GM12878 (cell line): ENCODE results near the gene GJD3. TPM values are rescaled to one million over a fixed set of nuclear protein-coding genes. Genes with fewer than 3 reads are reported as not detected.
A peak's percentile ranks its signal among the peaks of the same experiment; 100 is the strongest.

Experiments
- EP300 ChIP-seq, 2 experiments: fragments of 150-350 bp in 1 of 2; IDR thresholded peaks; 2 replicates each; pipeline ENCODE4 v1.6.1; 2011 to 2012; ENCODE audit warnings: low read depth in 2 of 2, low read length in 2 of 2, borderline replicate concordance in 1 of 2, improper control_type of control experiment in 1 of 2, inconsistent platforms in 1 of 2; ENCODE audit not compliant: control insufficient read depth in 1 of 2
- HCFC1 ChIP-seq: fragments of 150-350 bp; IDR thresholded peaks from 2 replicates; pipeline ENCODE4 v1.6.1; 2014; ENCODE audit warnings: low read length
- HDAC2 ChIP-seq: fragments of 200-600 bp; sonication (generic); IDR thresholded peaks from 2 replicates; pipeline ENCODE4 v1.6.1; 2017
- HDGF ChIP-seq: fragments of 450-650 bp; IDR thresholded peaks from 2 replicates; pipeline ENCODE4 v1.6.1; 2016; ENCODE audit warnings: antibody characterized with exemption
- HSF1 ChIP-seq: fragments of 150-350 bp; IDR thresholded peaks from 2 replicates; pipeline ENCODE4 v1.6.1; 2014; ENCODE audit warnings: mild to moderate bottlenecking, low read depth, low read length
- MTA2 ChIP-seq: fragments of 450-650 bp; IDR thresholded peaks from 2 replicates; pipeline ENCODE4 v1.6.1; 2016; ENCODE audit warnings: low read depth, mild to moderate bottlenecking, moderate library complexity
- POU2F2 ChIP-seq: IDR thresholded peaks from 3 replicates; pipeline ENCODE4 v1.6.1; 2011; ENCODE audit warnings: low read depth, mild to moderate bottlenecking, low read length, borderline replicate concordance
- RAD21 ChIP-seq: IDR thresholded peaks from 2 replicates; pipeline ENCODE4 v1.6.1; 2011; ENCODE audit warnings: mild to moderate bottlenecking, low read depth, low read length, moderate library complexity; ENCODE audit not compliant: insufficient read depth
- SMARCA5 ChIP-seq: fragments of 450-650 bp; IDR thresholded peaks from 2 replicates; pipeline ENCODE4 v1.6.1; 2017; ENCODE audit warnings: mild to moderate bottlenecking
- SMC3 ChIP-seq: IDR thresholded peaks from 2 replicates; pipeline ENCODE4 v1.6.1; 2011; ENCODE audit warnings: low read length, improper control_type of control experiment, borderline replicate concordance
- SPI1 ChIP-seq: IDR thresholded peaks from 2 replicates; pipeline ENCODE4 v1.6.1; 2011; ENCODE audit warnings: low read depth, mild to moderate bottlenecking, low read length, moderate library complexity, borderline replicate concordance; ENCODE audit not compliant: insufficient read depth
- SUZ12 ChIP-seq: fragments of 200-600 bp; sonication (generic); IDR thresholded peaks from one replicate; pipeline ENCODE4 v1.6.1; 2018; ENCODE audit warnings: antibody characterized with exemption, mild to moderate bottlenecking; ENCODE audit not compliant: unreplicated experiment
- ZNF207 ChIP-seq: fragments of 450-650 bp; IDR thresholded peaks from 2 replicates; pipeline ENCODE4 v1.6.1; 2014; ENCODE audit warnings: antibody characterized with exemption, mild to moderate bottlenecking, borderline replicate concordance
- ZNF274 ChIP-seq: IDR thresholded peaks from one replicate; pipeline ENCODE4 v1.8.0; 2011; ENCODE audit not compliant: insufficient read length, insufficient read depth
- polyA plus RNA-seq, 11 experiments: library from polyadenylated mRNA; depleted of rRNA in 4 of 11; unstranded in 6 of 11; stranded (reverse) in 5 of 11; fragments of >200 nt; fragmentation: Nextera tagmentation in 4 of 11; fragmentation: Illumina TruSeq in 1 of 11; extraction: Ambion mirVana in 4 of 11; extraction: Trizol in 1 of 11; gene quantifications; 1 replicate in 1 of 11; 2 replicates in 10 of 11; pipeline versions ENCODE4 v1.2.1 to v1.2.3, GENCODE V29; 2011 to 2016; ENCODE audit warnings: inconsistent platforms in 2 of 11, missing spikeins in 2 of 11, low read depth in 1 of 11
- total RNA-seq, 4 experiments: library from RNA; depleted of rRNA in 3 of 4; stranded (reverse); fragments of >200 nt in 3 of 4; fragmentation: Illumina TruSeq in 1 of 4; extraction: Trizol in 1 of 4; gene quantifications; 2 replicates each; pipeline versions ENCODE4 v1.2.1 to v1.2.3, GENCODE V29; 2013 to 2021
- TF ChIP-seq, protein P1 (sequence below): fragments of 450-650 bp; IDR thresholded peaks from 2 replicates; pipeline ENCODE4 v1.6.1; 2018; ENCODE audit warnings: mild to moderate bottlenecking, low read depth, moderate library complexity; ENCODE audit not compliant: partially characterized antibody
- TF ChIP-seq, protein P2 (sequence below): fragments of 450-650 bp; conservative IDR thresholded peaks from 2 replicates; pipeline ENCODE4 v1.6.1; 2017; ENCODE audit warnings: mild to moderate bottlenecking, moderate library complexity
- TF ChIP-seq, protein P3 (sequence below): IDR thresholded peaks from 2 replicates; pipeline ENCODE4 v1.6.1; 2012; ENCODE audit warnings: low read depth, low read length, improper control_type of control experiment
- TF ChIP-seq, protein P4 (sequence below): fragments of 450-650 bp; IDR thresholded peaks from 2 replicates; pipeline ENCODE4 v1.6.1; 2016; ENCODE audit warnings: mild to moderate bottlenecking

The GJD3 gene
- total and polyA plus RNA-seq, 10 of the 15 experiments (the other 5 are each of a cell fraction or from before 2014, with no cell fraction given) = 1.6 TPM; not detected in 9

- TF ChIP-seq, protein P1, sequence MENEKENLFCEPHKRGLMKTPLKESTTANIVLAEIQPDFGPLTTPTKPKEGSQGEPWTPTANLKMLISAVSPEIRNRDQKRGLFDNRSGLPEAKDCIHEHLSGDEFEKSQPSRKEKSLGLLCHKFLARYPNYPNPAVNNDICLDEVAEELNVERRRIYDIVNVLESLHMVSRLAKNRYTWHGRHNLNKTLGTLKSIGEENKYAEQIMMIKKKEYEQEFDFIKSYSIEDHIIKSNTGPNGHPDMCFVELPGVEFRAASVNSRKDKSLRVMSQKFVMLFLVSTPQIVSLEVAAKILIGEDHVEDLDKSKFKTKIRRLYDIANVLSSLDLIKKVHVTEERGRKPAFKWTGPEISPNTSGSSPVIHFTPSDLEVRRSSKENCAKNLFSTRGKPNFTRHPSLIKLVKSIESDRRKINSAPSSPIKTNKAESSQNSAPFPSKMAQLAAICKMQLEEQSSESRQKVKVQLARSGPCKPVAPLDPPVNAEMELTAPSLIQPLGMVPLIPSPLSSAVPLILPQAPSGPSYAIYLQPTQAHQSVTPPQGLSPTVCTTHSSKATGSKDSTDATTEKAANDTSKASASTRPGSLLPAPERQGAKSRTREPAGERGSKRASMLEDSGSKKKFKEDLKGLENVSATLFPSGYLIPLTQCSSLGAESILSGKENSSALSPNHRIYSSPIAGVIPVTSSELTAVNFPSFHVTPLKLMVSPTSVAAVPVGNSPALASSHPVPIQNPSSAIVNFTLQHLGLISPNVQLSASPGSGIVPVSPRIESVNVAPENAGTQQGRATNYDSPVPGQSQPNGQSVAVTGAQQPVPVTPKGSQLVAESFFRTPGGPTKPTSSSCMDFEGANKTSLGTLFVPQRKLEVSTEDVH = peak; percentile 87
- TF ChIP-seq ZNF274 (no peak), HDGF (0 out of 2 replicates have a peak, but pooled peaks have one; percentile 22), SMC3 (peak; percentile 23; the same call in 1 of the 2 replicates), EP300 (IDR thresholded peaks at IDR 0.05; ENCODE audit: borderline replicate concordance in 1 of 2, control insufficient read depth in 1 of 2, low read depth in 2 of 2, low read length in 2 of 2) (peak; percentile 81 to 89), HDAC2 (no peak), POU2F2 (peak; percentile 60; the same call in 1 of the 3 replicates), MTA2 (peak; percentile 86), RAD21 (no peak), HSF1 (no peak), SUZ12 (no peak), SPI1 (peak; percentile 90), SMARCA5 (peak; percentile 37; the same call in 1 of the 2 replicates), HCFC1 (no peak; the same call in 1 of the 2 replicates), ZNF207 (peak; percentile 82)
- TF ChIP-seq, protein P2, sequence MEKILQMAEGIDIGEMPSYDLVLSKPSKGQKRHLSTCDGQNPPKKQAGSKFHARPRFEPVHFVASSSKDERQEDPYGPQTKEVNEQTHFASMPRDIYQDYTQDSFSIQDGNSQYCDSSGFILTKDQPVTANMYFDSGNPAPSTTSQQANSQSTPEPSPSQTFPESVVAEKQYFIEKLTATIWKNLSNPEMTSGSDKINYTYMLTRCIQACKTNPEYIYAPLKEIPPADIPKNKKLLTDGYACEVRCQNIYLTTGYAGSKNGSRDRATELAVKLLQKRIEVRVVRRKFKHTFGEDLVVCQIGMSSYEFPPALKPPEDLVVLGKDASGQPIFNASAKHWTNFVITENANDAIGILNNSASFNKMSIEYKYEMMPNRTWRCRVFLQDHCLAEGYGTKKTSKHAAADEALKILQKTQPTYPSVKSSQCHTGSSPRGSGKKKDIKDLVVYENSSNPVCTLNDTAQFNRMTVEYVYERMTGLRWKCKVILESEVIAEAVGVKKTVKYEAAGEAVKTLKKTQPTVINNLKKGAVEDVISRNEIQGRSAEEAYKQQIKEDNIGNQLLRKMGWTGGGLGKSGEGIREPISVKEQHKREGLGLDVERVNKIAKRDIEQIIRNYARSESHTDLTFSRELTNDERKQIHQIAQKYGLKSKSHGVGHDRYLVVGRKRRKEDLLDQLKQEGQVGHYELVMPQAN = peak; percentile 92
- TF ChIP-seq, protein P3, sequence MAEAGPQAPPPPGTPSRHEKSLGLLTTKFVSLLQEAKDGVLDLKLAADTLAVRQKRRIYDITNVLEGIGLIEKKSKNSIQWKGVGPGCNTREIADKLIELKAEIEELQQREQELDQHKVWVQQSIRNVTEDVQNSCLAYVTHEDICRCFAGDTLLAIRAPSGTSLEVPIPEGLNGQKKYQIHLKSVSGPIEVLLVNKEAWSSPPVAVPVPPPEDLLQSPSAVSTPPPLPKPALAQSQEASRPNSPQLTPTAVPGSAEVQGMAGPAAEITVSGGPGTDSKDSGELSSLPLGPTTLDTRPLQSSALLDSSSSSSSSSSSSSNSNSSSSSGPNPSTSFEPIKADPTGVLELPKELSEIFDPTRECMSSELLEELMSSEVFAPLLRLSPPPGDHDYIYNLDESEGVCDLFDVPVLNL = no peak
- TF ChIP-seq, protein P4, sequence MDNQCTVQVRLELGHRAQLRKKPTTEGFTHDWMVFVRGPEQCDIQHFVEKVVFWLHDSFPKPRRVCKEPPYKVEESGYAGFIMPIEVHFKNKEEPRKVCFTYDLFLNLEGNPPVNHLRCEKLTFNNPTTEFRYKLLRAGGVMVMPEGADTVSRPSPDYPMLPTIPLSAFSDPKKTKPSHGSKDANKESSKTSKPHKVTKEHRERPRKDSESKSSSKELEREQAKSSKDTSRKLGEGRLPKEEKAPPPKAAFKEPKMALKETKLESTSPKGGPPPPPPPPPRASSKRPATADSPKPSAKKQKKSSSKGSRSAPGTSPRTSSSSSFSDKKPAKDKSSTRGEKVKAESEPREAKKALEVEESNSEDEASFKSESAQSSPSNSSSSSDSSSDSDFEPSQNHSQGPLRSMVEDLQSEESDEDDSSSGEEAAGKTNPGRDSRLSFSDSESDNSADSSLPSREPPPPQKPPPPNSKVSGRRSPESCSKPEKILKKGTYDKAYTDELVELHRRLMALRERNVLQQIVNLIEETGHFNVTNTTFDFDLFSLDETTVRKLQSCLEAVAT = peak; percentile 92
Observed at GRCh38 chr17:40322358-40323315, 41.9 kb downstream of the GJD3 start (continued).
